ENCODE measurements around the gene AKAP12. TPM values are rescaled to one million over a fixed set of nuclear protein-coding genes. Genes with fewer than 3 reads are reported as not detected.

Gene AKAP12
- total RNA-seq, 1 donor from 2014 or later: 138 TPM

- Mint-ChIP-seq H3K27me3 (no peaks in the 10 kb centered on the region), H3K27ac (no peak overlapping the region), H3K4me3 (no peak overlapping the region), H3K4me1 (ENCODE audit: unreplicated experiment) (peaks cover 36% of the 10 kb centered on the region), H3K9me3 (no peaks in the 10 kb centered on the region), H3K36me3 (peaks cover 11% of the 10 kb centered on the region)
- no peak for DNase-seq (ENCODE audit: extremely low spot score, unreplicated experiment)
- no peak for TF ChIP-seq CTCF (conservative IDR thresholded peaks at IDR 0.05)
Observed at GRCh38 chr6:151280859-151281258, 41.1 kb downstream of the AKAP12 start.

GRCh38 chr6:151284012-151284411 lies 44.2 kb downstream of the AKAP12 start:
- peaks cover 38% of the 10 kb centered on the region for H3K4me1 Mint-ChIP-seq (ENCODE audit: unreplicated experiment)
- no peak for DNase-seq (ENCODE audit: extremely low spot score, unreplicated experiment)
- no peak overlapping the region for H3K4me3 Mint-ChIP-seq
- no peak for TF ChIP-seq CTCF (conservative IDR thresholded peaks at IDR 0.05)
- H3K9me3 Mint-ChIP-seq: no peaks in the 10 kb centered on the region
- H3K27ac Mint-ChIP-seq: no peak overlapping the region
- peaks cover 8% of the 10 kb centered on the region for H3K36me3 Mint-ChIP-seq
- H3K27me3 Mint-ChIP-seq: no peaks in the 10 kb centered on the region

GRCh38 chr6:151284548-151285017 lies 44.8 kb downstream of the AKAP12 start:
- Mint-ChIP-seq H3K4me3 (no peak overlapping the region), H3K36me3 (peaks cover 8% of the 10 kb centered on the region), H3K27me3 (no peaks in the 10 kb centered on the region), H3K4me1 (ENCODE audit: unreplicated experiment) (peaks cover 44% of the 10 kb centered on the region), H3K9me3 (no peaks in the 10 kb centered on the region), H3K27ac (peak overlapping the region; percentile 18)
- TF ChIP-seq CTCF (conservative IDR thresholded peaks at IDR 0.05): no peak
- DNase-seq (ENCODE audit: extremely low spot score, unreplicated experiment): no peak

GRCh38 chr6:151285122-151285521 lies 45.4 kb downstream of the AKAP12 start:
- no peaks in the 10 kb centered on the region for H3K27me3 Mint-ChIP-seq
- H3K9me3 Mint-ChIP-seq: no peaks in the 10 kb centered on the region
- TF ChIP-seq CTCF (conservative IDR thresholded peaks at IDR 0.05): no peak
- peaks cover 49% of the 10 kb centered on the region for H3K4me1 Mint-ChIP-seq (ENCODE audit: unreplicated experiment)
- no peak overlapping the region for H3K4me3 Mint-ChIP-seq
- peak overlapping the region; percentile 18 for H3K27ac Mint-ChIP-seq
- H3K36me3 Mint-ChIP-seq: peaks cover 8% of the 10 kb centered on the region
- no peak for DNase-seq (ENCODE audit: extremely low spot score, unreplicated experiment)

GRCh38 chr6:151286214-151286613 lies 46.4 kb downstream of the AKAP12 start:
- H3K4me3 Mint-ChIP-seq: no peak overlapping the region
- no peaks in the 10 kb centered on the region for H3K27me3 Mint-ChIP-seq
- no peak for DNase-seq (ENCODE audit: extremely low spot score, unreplicated experiment)
- H3K27ac Mint-ChIP-seq: no peak overlapping the region
- H3K9me3 Mint-ChIP-seq: no peaks in the 10 kb centered on the region
- peaks cover 57% of the 10 kb centered on the region for H3K4me1 Mint-ChIP-seq (ENCODE audit: unreplicated experiment)
- H3K36me3 Mint-ChIP-seq: peaks cover 8% of the 10 kb centered on the region
- TF ChIP-seq CTCF (conservative IDR thresholded peaks at IDR 0.05): no peak

Data from type B pancreatic cell (in vitro differentiated cells).